Natural killer cell (primary cell): ENCODE measurements around the gene ZSCAN22. TPM values are rescaled to one million over a fixed set of nuclear protein-coding genes. Genes with fewer than 3 reads are reported as not detected.
A peak's percentile ranks its signal among the peaks of the same experiment; 100 is the strongest.

ENCODE experiments used
- ATAC-seq, 3 donors: fragments of 150-1000 bp in 2 of 3; fragments of 200-7000 bp in 1 of 3; cut with Tn5 transposase; 1 replicate in 1 of 3; 2 replicates in 2 of 3; pipeline ENCODE4 v1.10.0; 2021; ENCODE audit warnings: mild to moderate bottlenecking in 2 of 3, moderate library complexity in 2 of 3
- DNase-seq, 2 donors: peaks; one replicate each; pipeline versions ENCODE4 v3.0.0 to v3.0.0-alpha.2; 2013 to 2021; ENCODE audit warnings: mixed read lengths in 1 of 2
- H3K27ac ChIP-seq: one replicate; pipeline ENCODE4 v1.5.1; 2013; ENCODE audit warnings: mild to moderate bottlenecking, low read length
- H3K27me3 ChIP-seq: one replicate; pipeline ENCODE4 v1.6.1; 2013; ENCODE audit warnings: low read length; ENCODE audit not compliant: control insufficient read depth, insufficient read depth
- H3K36me3 ChIP-seq: one replicate; pipeline ENCODE4 v1.6.1; 2013; ENCODE audit warnings: low read length; ENCODE audit not compliant: control insufficient read depth, insufficient read depth
- H3K4me1 ChIP-seq: one replicate; pipeline ENCODE4 v1.6.1; 2013; ENCODE audit warnings: low read length; ENCODE audit not compliant: control insufficient read depth, insufficient read depth
- H3K4me3 ChIP-seq: one replicate; pipeline ENCODE4 v1.5.1; 2013; ENCODE audit warnings: low read length
- H3K9me3 ChIP-seq: one replicate; pipeline ENCODE4 v1.6.1; 2013; ENCODE audit warnings: low read length; ENCODE audit not compliant: control insufficient read depth, insufficient read depth
- H3K27ac Mint-ChIP-seq, 2 donors: one replicate each; pipeline ENCODE4 v1.8.0; 2022; ENCODE audit warnings: mild to moderate bottlenecking in 2 of 2, mixed read lengths in 2 of 2, moderate library complexity in 1 of 2
- H3K27me3 Mint-ChIP-seq, 2 donors: one replicate each; pipeline ENCODE4 v1.8.0; 2022; ENCODE audit warnings: low read depth in 2 of 2, mixed read lengths in 2 of 2
- H3K36me3 Mint-ChIP-seq: one replicate; pipeline ENCODE4 v1.8.0; 2022; ENCODE audit warnings: mixed read lengths
- H3K4me1 Mint-ChIP-seq, 2 donors: one replicate each; pipeline ENCODE4 v1.8.0; 2022; ENCODE audit warnings: mixed read lengths in 2 of 2
- H3K4me3 Mint-ChIP-seq: one replicate; pipeline ENCODE4 v1.8.0; 2022; ENCODE audit warnings: mild to moderate bottlenecking, moderate library complexity, mixed read lengths
- H3K9me3 Mint-ChIP-seq, 2 donors: one replicate each; pipeline ENCODE4 v1.8.0; 2022; ENCODE audit warnings: mixed read lengths in 2 of 2
- CTCF ChIP-seq: fragments of 200-600 bp; IDR thresholded peaks from one replicate; pipeline ENCODE4 v1.8.0; 2022; ENCODE audit warnings: antibody characterized with exemption
- WGBS: methylation state at CpG from one replicate; pipeline ENCODE4 v1.1.7; 2013; ENCODE audit warnings: missing lambda C conversion rate; ENCODE audit not compliant: insufficient coverage; 5-methylcytosine and 5-hydroxymethylcytosine counted together
- intact Hi-C: fragments of 100-400 bp; cut with micrococcal nuclease; formaldehyde crosslinking; loops from one replicate; pipeline ENCODE4 v1.14.2; 2022
- total RNA-seq, 4 donors: library from RNA; stranded (reverse); fragments of 120-200 nt in 1 of 4; gene quantifications; one replicate each; pipeline versions ENCODE4 v1.2.3 to v1.2.4, GENCODE V29; 2013 to 2022

The ZSCAN22 gene
- total RNA-seq, 3 donors from 2014 or later (not counting 1 experiment from before 2014, with no cell fraction given): 2.9 to 4.8 (median 3.2) TPM

DNA sequence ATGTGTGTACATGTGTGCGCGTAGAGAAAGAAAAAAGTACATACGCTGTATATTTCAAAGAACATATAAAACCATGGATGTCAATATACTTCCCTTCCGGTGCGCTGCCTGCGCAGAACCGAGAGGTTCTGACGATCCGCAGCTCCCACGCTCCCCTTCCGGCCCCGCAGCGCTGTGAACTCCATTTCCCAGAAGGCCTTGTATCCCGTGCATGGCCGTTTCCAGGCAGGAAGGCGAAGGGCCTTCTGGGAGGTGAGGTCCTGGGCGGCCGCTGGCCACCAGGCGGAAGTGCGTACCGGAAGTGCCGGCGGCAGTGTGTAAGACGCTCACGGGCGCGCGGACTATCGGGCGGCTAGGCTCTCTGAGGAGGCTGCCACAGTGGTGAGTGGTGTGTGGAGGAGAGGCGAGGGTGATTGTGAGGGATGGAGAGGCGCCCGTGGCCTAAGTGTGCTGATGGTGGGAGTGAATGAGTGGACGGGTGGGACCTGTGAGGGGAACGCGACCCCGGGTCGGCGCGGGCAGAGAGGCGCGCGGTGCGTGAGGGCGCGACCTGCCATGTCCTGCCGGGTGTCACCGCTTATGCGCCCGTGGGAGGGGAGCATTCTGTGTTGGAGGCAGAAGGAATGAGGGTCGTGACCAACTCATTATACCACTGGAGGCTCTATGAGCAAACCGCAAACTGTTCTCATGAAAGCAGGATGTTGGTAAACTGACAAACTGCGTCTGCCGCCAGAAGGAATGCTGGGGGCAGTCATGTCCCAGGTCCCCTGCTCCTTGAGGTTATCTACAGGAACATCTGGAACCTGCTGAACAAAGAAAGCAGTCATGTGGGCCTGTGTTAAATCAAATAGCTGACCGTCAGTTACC is 21.5 kb upstream of the ZSCAN22 start, which contains the start of gene ERVK3-1:
Gene ERVK3-1, plus strand, starts transcription at position 313 of the 867 bp plus-strand sequence. CDS start 6,792 bp downstream, outside the sequence.
- Histone ChIP-seq H3K36me3 (peaks cover 33% of the 10 kb centered on the region), H3K9me3 (peaks cover 5% of the 10 kb centered on the region), H3K4me3 (peak within 1 kb of the TSS; percentile 60), H3K27me3 (no peaks in the 10 kb centered on the region), H3K4me1 (peaks cover 10% of the 10 kb centered on the region), H3K27ac (peak within 1 kb of the TSS; percentile 84)
- Mint-ChIP-seq H3K36me3 (no peaks in the 10 kb centered on the region), H3K27ac (peak within 1 kb of the TSS; percentile 99), H3K27me3 (no peaks in the 10 kb centered on the region), H3K4me3 (peak within 1 kb of the TSS; percentile 98), H3K4me1 (peaks cover 40 to 55% of the 10 kb centered on the region in 2 donors), H3K9me3 (no peaks in the 10 kb centered on the region)
- 2% methylated on average over 54 of the region's 55 CpGs for WGBS
- no peak for TF ChIP-seq CTCF
- intact Hi-C loops: loop anchor here (1.0 to 2.0 kb wide), 5 partner anchors 22 to 122 kb away; partner anchors contain the start of genes ZNF274, ZNF497, ZNF8 and ZNF837
- peak; percentile 86 to 98 for DNase-seq
- ATAC-seq: peak; percentile 94 to 99 (median 95)

- H3K36me3 Mint-ChIP-seq: no peaks in the 10 kb centered on the region
- DNase-seq: peak in 1 of 2 donors; percentile 43
- 78% methylated on average over 12 of the region's 12 CpGs for WGBS
These were observed 20.9 kb upstream of the ZSCAN22 start for GRCh38 chr19:58305932-58306323.

DNA sequence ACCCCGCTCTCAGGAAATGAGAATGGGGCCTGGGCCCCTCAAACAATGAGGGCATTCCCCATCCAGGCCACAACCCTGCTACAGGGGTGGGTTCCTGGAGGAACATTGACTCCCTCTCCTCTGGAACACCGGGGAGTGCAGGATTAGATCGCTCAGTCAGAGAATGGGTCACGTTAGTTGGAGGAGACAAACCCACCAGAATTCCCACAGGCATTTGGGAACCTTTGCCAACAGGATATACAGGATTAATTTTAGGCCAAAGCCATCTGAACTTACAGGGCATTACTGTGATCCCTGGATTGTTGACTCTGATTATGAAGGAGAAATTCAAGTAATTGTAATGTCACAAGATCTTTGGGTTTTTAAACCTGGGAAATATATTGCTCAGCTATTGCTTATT is 19.1 kb upstream of the ZSCAN22 start:
- H3K4me3 Mint-ChIP-seq: no peak overlapping the region
- no peak for TF ChIP-seq CTCF
- H3K27ac Mint-ChIP-seq: peak overlapping the region in 1 of 2 donors; percentile 18
- intact Hi-C loops: no loop called here
- Histone ChIP-seq H3K4me3 (no peak overlapping the region), H3K27ac (no peak overlapping the region), H3K36me3 (peaks cover 46% of the 10 kb centered on the region), H3K9me3 (no peaks in the 10 kb centered on the region), H3K4me1 (peaks cover 10% of the 10 kb centered on the region), H3K27me3 (no peaks in the 10 kb centered on the region)
- WGBS: 99% methylated on average over 4 of the region's 4 CpGs
- no peaks in the 10 kb centered on the region for H3K27me3 Mint-ChIP-seq
- ATAC-seq (no peak), DNase-seq (no peak)
- H3K36me3 Mint-ChIP-seq: peaks cover 12% of the 10 kb centered on the region
- H3K9me3 Mint-ChIP-seq: no peaks in the 10 kb centered on the region
- peaks cover 44 to 55% of the 10 kb centered on the region in 2 donors for H3K4me1 Mint-ChIP-seq

More at GRCh38 chr19:58305932-58306323, 20.9 kb upstream of the ZSCAN22 start:
- Histone ChIP-seq H3K27ac (peak overlapping the region; percentile 84), H3K4me3 (peak overlapping the region; percentile 60), H3K4me1 (peaks cover 10% of the 10 kb centered on the region), H3K27me3 (no peaks in the 10 kb centered on the region), H3K36me3 (peaks cover 29% of the 10 kb centered on the region), H3K9me3 (peaks cover under 1% of the 10 kb centered on the region)
- Mint-ChIP-seq H3K27me3 (no peaks in the 10 kb centered on the region), H3K27ac (peak overlapping the region; percentile 99), H3K4me1 (peaks cover 40 to 52% of the 10 kb centered on the region in 2 donors), H3K9me3 (no peaks in the 10 kb centered on the region), H3K4me3 (peak overlapping the region; percentile 98)
- intact Hi-C loops: loop anchor here (1.0 to 2.0 kb wide), 5 partner anchors 21 to 123 kb away; partner anchors contain the start of genes ZNF274, ZNF497, ZNF8 and ZNF837
- TF ChIP-seq CTCF: no peak
- no peak for ATAC-seq
